Hindlimb muscle (tissue), 1 donor: ENCODE results near the gene LPAR3. TPM values are rescaled to one million over a fixed set of nuclear protein-coding genes. Genes with fewer than 3 reads are reported as not detected.

Experiments
- DNase-seq: peaks from one replicate; pipeline ENCODE4 v3.0.0-alpha.2; 2013
- polyA plus RNA-seq: library from polyadenylated mRNA; unstranded; fragments of 120-200 nt; gene quantifications from one replicate; pipeline ENCODE4 v1.2.1, GENCODE V29; 2013; ENCODE audit not compliant: insufficient read length

LPAR3 gene
- polyA plus RNA-seq, 1 donor = 0.12 TPM

DNA sequence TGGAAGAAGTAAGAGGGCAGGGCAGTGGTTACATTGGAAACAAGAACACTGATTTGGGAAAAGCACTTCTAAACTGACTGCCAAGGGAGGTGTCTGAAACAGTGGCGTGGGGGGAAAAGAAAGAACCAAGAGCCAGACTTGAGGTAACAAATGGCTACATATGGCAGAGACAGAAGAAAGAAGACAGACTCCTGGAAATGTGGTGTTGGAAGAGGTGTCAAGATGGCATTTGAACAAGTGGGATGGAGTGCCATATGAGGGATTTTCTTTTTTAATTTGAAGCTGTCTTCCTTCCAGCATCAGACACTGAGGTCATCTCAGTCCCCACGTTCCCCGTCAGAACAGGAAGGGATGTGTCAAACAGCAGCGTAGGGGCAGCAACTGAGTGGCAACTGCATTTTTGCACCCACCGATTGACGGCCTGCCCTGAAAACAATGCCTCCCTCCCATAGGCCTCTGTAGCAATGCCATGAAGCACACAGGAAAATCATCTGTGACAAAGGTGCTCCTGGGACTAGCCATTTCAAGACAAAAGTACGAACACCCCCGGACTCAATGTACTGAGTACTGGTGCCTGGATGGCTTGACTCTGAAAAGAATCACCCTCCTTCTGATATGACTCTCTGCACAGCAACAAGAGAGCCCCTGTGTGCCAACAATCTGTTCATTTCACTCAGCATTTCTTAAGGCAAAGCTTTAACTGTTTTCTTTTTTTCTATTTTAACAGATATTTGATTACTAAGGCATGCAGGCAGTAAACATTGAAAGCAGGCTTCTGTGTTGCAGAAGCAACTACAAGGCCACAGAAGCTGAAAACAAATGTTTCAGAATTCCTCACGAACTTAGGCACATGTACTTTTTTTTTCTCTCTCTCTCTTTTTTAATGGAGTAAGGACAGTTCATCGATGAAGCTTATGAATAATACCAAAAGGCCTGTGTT, 37.0 kb downstream of the LPAR3 start:
- no peak for DNase-seq

DNA sequence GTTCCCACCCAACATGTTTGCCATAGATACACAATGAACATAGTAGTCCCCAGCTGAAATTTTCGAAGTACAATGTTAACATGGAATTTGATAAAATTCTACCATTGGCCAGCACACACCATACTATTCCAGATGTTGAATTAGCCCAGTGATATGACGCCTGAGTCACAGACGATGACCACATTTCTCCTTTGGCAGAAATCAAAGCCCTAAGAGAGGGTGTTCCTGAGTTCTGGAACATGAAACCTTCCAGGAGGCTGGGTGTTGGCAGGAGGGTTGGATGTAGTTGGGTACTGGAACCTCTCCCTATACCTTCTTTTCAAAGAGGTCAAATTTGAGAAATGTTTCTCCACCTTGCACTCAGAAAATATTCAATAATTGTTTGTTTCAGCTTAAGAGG, 37.8 kb downstream of the LPAR3 start:
- no peak for DNase-seq

DNA sequence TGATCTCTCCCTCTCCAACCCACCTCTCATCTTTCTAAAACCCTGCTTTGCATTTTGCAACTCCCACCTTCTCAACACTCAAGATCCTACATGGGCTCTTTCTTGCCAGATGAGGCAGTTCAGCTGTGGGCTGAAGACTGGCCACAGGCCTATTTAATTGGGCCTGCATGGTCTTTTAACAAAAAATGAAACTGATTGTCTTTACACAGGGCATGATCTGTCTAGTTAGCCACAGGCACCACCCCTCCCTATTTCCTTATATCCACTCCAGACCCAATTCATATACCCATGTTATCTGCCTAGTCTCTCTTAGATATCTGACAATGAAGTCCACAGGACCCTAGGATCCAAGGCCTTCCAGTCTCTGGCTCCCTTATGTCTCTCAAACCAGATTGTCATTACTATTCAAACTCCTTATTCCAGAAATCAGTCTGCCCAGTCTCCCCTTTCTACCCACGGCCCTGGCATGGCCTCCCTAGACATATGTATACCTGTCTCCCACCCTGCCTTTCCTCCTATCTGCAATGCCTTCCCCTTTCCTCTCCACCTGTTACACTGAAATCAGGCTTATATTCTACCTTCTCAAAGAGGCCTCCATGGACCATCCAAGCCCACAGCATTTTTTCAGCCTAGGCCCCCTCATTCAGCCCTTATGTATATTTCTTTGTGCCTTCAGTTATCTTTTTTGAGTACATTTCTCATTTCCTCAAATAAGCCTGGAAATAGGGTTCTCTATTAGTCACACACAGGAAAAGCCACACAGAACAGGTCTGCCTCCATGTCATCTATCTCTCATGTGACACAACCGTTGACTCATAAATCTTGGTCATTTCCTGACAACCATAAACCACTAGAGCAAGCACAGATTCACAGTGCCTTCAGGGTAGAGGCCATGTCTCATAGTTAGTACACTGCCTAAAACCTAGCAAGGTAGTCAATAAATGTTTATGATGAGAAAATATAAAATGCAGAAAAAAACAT, 39.0 kb downstream of the LPAR3 start:
- DNase-seq = no peak

DNA sequence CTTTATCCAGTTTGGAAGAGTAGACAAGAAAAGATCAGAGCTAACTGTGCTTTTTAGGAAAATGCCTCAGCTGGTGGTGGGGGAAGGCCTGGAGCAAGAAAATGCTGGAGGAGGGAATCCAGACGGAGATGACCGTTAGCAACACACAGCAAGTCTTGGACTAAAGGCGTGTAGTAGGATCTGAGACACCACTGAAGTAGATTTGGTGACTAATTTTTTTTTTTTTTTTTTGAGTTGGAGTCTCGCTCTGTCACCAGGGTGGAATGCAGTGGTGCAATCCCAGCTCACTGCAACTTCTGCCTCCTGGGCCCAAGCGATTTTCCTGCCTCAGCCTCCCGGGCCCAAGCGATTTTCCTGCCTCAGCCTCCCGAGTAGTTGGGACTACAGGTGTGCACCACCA, 41.2 kb downstream of the LPAR3 start:
- no peak for DNase-seq

DNA sequence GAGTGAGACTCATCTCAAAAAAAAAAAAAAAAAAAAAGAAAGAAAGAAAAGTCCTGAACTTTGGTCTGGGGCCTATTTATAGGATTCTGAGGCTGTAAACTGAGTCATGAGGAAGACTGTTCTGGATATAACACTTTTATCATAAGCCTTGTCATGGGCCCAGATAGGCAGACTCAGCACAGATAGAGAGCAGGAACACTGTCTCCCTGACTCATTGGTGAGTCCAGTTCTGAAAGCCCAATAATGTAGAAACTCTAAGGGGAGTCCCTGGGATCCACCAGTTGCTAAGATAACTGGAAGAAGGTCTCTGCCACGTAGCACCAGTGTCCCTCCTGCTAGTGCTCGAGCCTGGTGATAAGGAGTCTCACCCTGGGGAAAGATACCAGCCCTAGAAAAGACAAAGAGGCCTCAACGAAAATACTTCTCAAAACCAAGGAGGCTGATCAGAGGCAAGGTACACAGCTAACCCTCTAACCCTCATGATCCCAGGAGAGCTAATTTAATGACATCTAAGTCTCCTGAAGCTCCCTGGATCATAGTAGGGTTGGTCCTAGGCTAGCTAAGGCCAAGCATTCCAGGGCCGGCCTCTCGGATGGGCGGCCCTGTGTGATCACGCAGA, 43.5 kb downstream of the LPAR3 start:
- DNase-seq = no peak

DNA sequence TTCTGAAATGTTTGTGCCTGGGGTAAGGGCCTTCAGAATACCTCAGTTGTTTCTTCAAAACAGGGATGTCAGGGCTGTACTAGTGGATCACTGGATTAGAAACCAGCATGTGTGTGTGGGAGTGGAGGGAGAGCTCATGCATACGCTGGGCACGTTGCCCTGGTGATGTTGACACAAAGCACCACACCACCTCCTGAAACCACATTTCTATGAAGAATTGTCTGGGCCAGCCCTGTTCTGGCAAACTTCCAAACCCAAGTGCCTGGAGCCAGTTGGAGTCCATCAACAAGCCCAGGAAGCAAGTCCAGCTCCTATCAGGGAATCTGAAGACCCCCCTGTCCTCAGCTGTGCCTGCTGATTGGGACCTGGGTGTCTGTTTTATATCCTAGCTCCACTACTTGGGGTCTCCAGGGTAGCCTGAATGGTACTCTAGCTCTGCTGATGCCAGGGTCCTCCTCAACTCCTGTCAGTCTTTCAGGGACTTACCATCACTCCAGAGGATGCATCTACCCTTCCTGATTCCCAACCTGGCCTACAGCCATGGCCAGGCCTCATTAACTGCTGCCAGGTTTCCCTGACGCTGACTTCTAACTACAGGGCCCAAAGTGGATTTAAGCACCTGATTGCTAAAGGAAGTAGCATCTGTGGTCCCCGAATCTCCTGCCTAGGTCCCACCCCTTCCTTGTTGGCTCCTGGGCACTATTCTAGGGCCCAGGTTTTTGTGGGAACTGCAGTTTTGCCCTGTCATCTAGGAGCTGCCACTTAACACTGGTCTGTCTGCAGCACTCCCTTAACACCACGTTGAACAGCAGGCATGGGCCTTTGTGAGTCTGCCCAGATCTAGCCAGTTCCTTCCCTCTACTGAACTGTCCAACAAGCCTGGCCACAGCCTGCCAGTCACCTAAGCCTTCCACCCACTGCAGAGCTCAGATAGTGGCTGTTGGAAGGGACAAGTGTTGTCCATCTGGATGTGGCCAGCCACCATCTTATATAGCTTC, 45.5 kb downstream of the LPAR3 start:
- no peak for DNase-seq

DNA sequence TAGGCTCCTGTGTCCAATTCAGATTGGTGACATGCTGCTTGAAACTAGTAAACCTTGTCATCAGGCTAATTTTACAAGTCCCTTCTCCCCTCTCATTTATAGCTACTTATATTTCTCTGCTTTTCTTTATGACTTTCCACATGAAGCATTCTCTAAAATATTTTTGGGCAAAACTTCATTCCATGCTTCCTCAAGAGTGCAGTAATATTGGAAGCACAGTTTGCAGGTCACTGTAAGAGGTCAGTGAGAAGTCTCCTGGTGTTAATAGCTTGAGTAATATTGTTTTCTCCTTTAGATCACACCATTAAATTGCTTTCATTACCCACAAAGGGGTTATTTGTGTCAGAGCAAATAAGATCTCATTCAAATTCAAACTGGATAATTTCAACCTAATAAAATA, 46.6 kb downstream of the LPAR3 start:
- no peak for DNase-seq

DNA sequence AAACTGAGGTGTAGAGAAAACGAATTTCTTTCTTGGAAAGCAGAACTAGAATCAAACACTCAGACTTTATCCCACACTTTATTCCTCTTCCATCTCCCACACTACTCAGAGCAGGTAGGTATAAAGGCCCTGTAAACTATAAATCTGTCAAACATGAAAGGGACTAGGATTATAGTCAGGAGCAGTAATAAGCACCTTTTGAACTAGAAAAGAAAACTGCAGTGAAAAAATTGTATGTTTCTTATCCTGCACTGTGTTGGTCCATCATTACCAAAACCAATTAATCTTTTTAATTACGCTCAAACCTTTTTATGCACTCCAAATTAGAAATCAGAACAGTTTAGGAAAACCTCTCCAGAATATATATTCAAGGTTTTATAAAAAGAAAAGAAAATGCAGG, 47.6 kb downstream of the LPAR3 start:
- no peak for DNase-seq

DNA sequence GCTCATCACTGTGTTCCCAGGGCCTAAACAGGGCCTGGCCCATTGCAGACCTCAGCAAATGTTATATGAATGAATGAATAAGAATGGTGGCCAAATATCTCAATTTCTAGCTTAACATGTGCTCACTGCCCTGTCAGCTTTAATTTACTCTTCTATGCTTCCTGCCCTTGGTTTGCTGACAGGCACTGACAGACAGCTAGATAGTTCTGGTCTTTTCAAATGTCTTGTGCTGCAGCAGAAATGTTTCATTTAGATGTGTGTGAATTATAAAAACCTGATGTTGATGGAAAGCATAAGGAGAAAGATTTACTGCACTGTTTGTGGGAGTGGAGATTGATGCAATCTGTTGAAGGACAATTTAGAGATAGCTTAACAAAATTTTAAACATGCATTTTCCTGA, 48.9 kb downstream of the LPAR3 start:
- no peak for DNase-seq

DNA sequence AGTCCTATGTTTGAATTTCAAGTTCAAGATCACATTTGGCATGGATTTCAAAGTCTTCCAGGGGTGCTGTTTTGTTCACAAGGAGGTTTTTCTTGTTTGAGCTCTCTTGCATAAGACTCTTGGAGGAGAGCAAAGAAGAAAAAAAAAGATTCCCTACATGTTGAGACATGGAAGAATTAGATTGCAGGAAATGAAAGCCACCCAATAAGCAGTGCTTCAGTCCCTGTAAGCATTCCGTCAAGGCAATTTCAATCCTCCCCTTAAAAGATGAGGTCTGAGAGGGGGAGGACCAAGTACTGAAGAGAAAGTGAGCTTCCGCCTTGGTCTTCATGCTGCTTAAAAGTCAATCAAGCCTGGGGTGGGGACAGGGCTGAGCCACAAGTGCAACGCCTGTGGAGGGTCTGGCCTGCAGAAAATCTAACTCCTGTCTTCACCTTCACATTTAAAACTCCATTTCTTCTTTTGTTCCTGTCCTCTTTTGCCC, 50.2 kb downstream of the LPAR3 start:
- no peak for DNase-seq

DNA sequence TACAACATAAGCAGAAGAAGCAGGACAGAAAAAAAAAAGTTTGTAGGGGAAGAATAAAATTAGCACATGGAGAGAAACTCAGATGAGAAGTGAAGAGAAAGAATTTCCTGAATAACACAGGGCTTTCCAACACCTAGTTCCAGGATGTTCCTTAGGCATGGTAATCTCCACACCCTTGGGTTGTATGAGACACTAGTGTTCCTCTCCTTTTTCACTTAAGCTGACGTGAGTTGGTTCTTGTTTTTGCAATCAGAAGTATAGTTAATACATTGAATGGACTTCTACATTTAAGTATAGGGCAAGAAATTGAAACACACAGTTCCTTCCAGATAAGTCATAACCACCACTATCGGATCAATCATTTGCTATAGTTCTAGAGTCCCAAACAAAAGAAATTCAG, 51.0 kb downstream of the LPAR3 start:
- DNase-seq = no peak

DNA sequence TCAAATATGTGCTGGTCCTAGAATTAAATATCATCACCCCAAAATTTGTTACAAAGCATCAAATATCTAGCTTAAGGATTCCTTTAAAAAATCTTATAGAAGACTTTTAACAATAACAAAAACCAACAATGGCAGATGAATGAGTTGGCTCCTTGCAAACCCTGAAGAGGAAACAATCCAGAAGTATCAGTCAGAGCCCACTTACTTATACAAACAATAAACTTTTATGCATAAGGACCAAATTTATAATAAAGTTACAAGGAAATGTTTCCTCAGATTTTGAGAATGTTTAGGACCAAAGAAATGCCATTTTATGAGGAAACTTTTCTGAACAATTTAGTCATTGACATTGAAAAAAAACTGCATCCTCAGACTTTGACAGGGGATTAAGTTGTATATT, 52.7 kb downstream of the LPAR3 start:
- DNase-seq = no peak

DNA sequence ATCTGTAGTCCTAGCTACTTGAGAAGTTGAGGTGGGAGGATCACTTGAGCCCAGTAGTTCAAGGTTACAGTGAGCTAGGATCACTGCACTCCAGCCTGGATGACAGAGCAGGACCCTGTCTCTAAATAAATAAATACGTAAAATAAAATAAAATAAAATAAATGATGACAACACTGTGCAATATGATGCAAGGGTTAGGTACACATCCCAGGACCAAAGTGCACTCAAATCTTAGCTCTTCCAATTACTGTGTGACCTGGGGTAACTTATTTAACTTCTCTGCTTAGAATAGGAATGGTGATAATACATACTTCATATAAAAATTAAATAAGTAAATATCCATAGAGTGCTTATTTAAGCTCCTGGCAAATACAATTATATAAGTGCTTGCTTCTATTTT, 53.5 kb downstream of the LPAR3 start:
- DNase-seq = no peak

DNA sequence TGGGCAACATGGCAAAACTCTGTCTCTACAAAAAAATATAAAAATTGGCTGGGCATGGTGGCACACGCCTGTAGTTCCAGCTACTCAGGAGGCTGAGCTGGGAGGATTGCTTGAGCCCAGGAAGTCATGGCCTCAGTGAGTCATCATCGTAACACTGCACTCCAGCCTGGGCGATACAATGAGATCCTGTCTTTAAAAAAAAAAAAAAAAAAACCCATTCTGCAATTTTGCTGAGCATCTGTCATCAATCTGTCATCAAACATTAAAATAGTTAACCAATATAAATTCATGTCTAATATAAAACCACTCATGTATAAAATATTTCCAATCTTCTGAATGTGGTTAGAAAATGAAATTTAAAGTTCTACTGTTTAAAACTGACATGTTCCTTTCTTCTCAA, 56.9 kb downstream of the LPAR3 start:
- DNase-seq = no peak

DNA sequence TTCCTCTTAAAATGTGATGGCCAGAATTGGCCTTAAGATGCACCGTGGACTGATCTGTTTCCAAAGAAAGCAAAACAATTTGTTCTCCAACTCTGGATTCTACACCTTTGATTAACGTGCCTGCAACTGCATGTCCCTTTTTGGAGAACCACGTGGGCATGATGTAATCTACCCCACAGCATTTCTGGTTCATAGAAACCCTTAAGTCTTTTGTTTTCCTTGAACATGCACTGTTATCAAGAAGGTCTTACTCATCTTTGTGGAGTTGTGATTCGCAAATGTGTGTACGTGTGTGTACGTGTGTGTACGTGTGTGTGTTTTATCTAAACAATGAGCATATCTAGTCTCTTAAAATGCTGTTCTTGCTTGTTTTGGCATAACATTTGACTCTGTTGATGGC, 57.8 kb downstream of the LPAR3 start:
- no peak for DNase-seq

DNA sequence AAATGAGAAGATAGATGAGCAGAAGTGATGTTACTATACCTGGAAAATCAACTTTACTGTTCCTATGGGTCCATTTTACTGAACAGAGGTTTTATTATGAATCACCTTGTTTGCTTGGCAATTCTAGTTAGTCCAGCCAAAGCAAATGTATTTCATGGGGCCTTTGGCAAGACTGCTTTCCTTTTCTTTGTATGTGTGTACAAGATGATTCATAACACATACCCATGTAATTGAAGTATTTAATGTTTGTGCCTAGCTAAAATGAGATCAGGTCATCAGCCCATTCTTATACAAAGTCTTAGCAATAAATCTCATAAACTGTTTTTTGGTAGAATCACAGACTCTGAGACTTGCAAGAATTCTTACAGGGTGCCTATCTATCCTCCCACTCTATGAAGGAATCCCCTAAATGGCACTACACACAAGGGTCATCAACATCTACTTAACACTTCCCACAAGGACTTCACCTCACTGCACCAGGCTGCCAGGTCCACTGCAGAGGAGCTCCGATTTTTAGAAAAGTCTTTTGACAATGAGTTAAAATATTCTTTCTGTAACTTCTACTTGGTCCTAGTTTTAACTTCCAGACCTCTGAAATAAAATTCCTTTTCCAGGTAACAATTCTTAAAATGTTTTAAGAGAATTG, 58.5 kb downstream of the LPAR3 start:
- DNase-seq = no peak

DNA sequence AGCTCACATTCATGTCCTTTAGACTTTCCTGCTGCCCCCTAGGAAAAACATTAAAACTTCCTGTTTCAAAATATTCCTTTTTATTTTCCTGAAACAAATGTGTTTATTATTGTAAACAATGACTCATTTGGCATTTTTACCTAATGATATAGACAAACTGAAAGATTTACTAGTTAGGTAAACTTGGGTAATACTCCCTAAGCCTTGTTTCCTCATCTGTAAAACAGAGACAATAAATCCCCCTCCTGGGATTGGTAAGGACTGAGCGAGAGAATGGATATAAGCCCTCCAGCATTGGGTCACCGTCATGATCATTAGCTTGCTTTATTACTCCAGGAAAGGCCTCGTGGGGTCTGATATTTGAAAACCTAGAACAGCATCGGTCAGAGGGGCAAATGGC, 59.8 kb downstream of the LPAR3 start:
- DNase-seq = no peak

DNA sequence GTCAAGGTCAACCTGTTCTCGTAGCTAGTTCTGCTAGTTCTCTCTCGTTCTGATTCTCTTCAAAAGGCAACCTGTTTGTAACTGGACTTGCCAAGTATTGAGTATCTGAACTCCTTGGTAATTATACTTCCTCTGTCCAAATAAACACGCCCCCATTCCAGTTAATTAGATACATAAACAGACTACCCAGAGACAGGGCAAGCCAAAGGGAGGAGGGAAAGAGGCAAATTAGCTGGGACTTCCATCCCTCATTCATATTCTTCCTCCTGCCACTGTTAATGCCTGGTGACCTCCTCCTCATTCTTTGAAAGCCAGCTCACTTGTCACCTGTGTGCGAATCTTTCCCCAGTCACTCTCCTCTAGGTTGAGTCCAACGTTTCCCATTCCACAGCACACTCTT, 62.9 kb downstream of the LPAR3 start:
- DNase-seq = no peak

DNA sequence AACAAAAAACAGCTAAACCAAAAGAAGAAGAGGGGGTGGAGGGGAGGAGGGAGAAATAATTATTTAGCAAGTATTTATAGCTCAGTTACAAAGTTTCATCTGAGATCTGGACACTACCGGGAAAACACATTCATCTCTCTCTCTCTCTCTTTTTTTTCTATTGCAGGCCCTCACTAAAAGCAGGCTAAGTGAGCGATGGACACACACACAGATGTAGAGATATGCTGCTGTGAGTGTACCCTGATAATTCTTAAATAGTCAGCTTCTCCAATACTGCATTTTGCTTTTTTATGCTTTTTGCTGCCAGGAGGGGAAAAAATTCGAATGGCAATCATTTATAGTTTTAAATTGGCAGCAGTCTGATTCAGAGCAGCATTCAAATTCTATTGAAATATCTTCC, 65.0 kb downstream of the LPAR3 start:
- no peak for DNase-seq

DNA sequence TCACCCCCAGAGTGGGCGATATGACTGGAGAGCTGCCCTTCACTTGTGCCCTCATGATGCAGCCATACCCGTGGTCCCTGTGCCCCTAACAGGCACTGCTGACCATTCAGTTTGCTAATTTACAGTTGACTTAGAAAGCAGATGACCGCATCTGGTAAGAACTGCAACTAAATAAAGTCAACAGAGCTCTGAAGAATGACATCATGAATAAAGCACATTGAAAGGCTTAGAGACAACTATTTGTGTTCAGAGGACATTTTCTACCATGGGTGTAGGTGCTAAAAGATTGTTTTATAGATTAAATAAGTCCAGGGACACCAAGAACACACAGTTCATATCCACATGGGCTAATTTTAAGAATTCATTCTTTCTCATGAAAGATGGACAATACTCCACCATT, 65.5 kb downstream of the LPAR3 start:
- DNase-seq = no peak

DNA sequence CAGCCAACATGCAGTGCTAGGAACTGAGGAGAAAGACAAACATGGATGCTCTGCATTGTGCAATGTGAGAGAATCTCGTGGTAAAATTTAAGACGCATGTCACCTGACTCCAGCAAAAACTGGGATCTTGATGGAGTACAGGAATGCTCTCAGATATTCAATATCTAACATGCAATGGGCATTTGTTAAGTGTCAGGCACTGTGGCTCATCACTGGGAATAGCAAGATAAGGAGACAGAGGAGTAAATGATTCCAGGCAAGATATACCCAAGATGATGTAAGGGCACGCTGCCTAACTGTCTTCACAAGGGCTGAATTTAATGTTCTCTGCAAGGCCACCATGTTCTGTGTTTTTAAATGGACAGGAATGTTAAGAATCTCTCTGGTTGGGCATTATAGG, 67.8 kb downstream of the LPAR3 start:
- no peak for DNase-seq
